ENCODE data around the gene GNA12.
A peak's percentile ranks its signal among the peaks of the same experiment; 100 is the strongest.
"Not testable (repeated sequence)": the region's sequence is repeated elsewhere in the genome, so short reads cannot be mapped to it uniquely, and the experiment has no call there.

The GNA12 gene

GRCh38 chr7:2709553-2710285 lies 134.4 kb downstream of the GNA12 start:
- DNase-seq: peak; percentile 66 to 82 (median 74)

- DNase-seq: no peak
Observed at GRCh38 chr7:2708547-2709310, 135.4 kb downstream of the GNA12 start.

GRCh38 chr7:2708041-2708440 lies 136.1 kb downstream of the GNA12 start:
- no peak for DNase-seq

- DNase-seq: no peak
Observed at GRCh38 chr7:2707481-2707880, 136.6 kb downstream of the GNA12 start.

- DNase-seq: no peak
Observed at GRCh38 chr7:2706685-2707126, 137.4 kb downstream of the GNA12 start.

GRCh38 chr7:2705371-2706096 lies 138.6 kb downstream of the GNA12 start:
- no peak for DNase-seq

GRCh38 chr7:2702594-2702957 lies 141.5 kb downstream of the GNA12 start:
- DNase-seq: no peak

- peak; percentile 27 to 52 (median 38) for DNase-seq
Observed at GRCh38 chr7:2701832-2702593, 142.1 kb downstream of the GNA12 start.

GRCh38 chr7:2701424-2701823 lies 142.7 kb downstream of the GNA12 start:
- DNase-seq: no peak

GRCh38 chr7:2700141-2700850 lies 143.8 kb downstream of the GNA12 start:
- DNase-seq: no peak

GRCh38 chr7:2699289-2699620 lies 144.9 kb downstream of the GNA12 start:
- no peak for DNase-seq

- DNase-seq: peak in 2 of 3 donors; percentile 28 to 29
Observed at GRCh38 chr7:2698581-2699288, 145.4 kb downstream of the GNA12 start.

GRCh38 chr7:2694122-2694436 lies 150.0 kb downstream of the GNA12 start:
- DNase-seq: peak in 1 of 3 donors; percentile 28

- DNase-seq: peak; percentile 82 to 91 (median 90)
Observed at GRCh38 chr7:2693420-2694121, 150.5 kb downstream of the GNA12 start.

GRCh38 chr7:2692543-2692942 lies 151.6 kb downstream of the GNA12 start:
- no peak for DNase-seq

GRCh38 chr7:2691932-2692439 lies 152.1 kb downstream of the GNA12 start:
- DNase-seq: not testable (repeated sequence)

- DNase-seq: peak; percentile 42 to 62 (median 56)
Observed at GRCh38 chr7:2691011-2691707, 152.9 kb downstream of the GNA12 start.

GRCh38 chr7:2689951-2690705 lies 154.0 kb downstream of the GNA12 start:
- peak; percentile 83 to 89 (median 85) for DNase-seq

- DNase-seq: no peak
Observed at GRCh38 chr7:2689343-2689847, 154.7 kb downstream of the GNA12 start.

Data from suppressor macrophage treated with lipopolysaccharide for 1 hour (primary cell).